Measurements from ENCODE around the gene NLGN2.

The NLGN2 gene

DNA sequence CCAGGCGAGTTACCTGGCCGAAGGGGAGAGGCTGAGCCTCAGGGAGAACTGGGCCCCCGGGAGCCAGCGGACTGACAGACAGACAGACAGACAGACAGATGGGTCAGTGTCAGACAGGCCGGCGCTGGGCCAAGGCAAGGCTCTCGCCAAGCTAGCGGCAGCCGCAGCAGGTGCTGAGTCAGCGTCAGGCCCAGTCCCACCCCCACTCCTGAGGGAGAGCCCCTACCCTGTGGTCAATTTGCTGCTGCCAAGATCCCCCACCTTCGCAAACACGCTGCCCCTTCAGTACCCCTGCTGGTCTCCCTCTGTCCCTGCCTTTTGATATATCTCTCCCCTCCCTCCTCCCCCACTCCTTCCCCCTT, 33.2 kb downstream of the NLGN2 start:
- DNase-seq, result peak; percentile 65 to 73
- TF ChIP-seq GATA1 (IDR thresholded peaks at IDR 0.05; ENCODE audit: low read depth, low read length) (no peak), POLR2A (IDR thresholded peaks at IDR 0.05; ENCODE audit: low read length) (no peak)

DNA sequence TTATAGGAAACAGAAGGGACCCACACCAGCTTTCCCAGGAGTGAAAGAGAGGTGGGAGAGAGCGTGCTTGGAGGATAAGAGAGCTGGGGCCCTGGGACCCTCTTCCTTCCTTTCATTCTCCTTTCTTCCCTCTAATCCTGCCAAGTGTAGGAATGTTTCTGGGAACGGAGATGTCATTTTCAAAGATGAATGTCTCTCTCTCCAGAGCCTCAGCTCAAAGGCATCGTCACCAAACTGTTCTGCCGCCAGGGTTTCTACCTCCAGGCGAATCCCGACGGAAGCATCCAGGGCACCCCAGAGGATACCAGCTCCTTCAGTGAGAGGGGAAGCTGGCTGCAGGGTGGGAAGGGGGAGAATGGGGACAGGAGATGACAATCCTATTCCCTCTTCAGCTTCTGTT, 33.6 kb downstream of the NLGN2 start:
- no peak for TF ChIP-seq GATA1 (IDR thresholded peaks at IDR 0.05; ENCODE audit: low read depth, low read length)
- TF ChIP-seq POLR2A (IDR thresholded peaks at IDR 0.05; ENCODE audit: low read length), result no peak
- DNase-seq, result no peak

DNA sequence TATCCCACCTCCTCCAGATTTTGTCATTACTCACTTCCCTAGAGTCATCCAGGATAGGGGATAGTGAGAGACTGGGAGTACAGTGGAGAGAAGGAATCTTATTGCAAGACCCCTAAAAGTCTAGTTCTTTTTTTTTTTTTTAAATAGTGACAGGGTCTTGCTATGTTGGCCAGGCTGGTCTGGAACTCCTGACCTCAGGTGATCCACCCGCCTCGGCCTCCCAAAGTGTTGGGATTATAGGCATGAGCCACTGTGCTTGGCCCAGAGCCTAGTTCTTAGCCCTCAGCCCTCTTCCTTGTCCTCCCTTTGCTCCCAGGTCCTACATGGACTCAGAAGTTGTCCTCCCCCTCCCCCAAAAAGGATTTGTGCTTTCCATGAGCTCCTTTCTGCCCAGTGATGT, 34.5 kb downstream of the NLGN2 start:
- TF ChIP-seq POLR2A (IDR thresholded peaks at IDR 0.05; ENCODE audit: low read length) (no peak), GATA1 (IDR thresholded peaks at IDR 0.05; ENCODE audit: low read depth, low read length) (no peak)
- DNase-seq, result no peak

DNA sequence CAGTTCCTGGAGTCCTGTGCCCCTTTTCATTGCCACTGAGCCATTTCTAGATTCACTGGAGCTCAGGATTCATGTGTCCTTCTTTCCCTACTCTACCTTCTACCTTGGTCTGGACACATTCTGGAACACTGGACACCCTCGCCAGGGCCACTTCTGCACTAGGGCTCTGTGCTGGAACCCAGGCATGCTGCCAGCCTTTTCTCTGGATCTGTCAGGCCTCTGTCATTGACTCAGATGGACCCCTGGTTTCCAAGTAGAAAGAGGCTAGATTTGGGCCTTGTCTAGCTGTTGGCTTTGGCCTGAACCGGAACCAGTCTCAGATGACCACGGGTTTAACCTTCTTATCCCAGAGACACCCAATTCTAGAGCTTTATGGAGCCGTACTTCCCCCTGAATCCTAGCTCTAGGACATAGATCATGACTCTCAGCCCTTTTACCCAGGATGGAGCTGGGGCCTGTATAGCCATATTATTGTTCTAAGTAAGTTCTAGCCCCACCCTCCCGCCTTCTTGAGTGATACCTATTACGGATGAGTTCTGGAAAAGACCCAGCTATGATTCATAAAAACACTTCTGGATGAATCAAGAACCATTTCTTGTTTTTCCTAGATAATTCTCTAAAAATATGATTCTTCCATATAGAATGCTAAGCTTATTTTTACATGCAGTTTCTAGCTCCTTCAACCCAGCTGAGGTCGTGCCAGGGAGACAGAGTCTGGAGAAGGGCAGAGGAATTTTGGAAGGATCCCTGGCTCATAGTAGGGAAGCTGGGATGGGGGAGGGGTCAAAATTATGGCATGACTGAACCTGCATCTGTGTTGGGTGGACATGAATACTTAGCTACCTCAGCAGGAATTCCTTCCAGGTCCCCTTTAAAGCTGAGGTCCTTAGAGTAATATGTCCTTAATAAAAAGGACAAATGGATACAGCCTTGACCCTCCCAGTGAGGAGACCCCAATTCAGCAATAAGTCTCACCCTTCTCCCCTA, 36.1 kb downstream of the NLGN2 start:
- TF ChIP-seq GATA1 (IDR thresholded peaks at IDR 0.05; ENCODE audit: low read depth, low read length) (no peak), POLR2A (IDR thresholded peaks at IDR 0.05; ENCODE audit: low read length) (no peak)
- no peak for DNase-seq

DNA sequence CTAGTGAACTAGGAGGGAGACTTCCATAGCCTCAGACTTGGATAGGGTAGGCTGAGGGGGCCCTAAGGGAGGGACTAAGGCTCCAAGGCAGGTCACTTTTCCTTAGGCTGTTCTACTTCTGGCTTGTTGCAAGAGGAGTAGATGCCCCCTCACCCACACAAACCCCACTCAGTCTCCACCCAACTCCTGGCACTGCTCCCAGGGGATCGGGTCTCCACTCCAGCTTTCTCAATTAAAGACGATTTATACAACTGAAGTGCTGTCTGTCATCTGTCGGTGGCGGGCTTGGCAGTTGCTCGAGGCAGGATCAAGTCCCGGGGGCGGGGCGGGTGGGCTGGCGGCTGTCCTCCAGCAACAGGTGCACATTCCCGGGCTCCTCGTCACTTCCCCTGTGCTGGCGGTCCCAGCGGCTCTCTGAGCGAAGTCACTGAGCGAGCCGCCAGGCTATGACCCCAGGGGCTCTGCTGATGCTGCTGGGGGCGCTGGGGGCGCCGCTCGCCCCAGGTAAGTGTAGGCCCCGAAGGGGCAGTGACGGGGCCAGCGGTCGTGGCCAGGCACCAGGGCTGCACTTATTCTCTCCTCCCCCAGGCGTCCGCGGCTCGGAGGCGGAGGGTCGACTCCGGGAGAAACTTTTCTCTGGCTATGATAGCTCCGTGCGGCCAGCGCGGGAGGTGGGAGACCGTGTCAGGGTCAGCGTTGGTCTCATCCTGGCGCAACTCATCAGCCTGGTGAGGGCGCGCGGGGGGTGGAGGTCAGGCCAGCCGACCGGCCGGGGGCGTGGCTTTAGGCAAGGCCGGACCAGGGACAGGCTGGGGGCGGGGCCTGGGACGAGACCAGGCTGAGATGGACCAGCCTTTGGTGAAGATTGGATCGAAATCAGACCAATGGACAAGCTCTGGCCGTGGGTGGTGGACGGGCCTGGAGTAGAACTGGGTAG, 37.3 kb downstream of the NLGN2 start, which contains the start of gene CHRNB1:
CHRNB1 (plus strand) TSS at position 380 of the 937 bp plus-strand sequence; CDS start at position 447, 67 bp downstream.
- TF ChIP-seq POLR2A (IDR thresholded peaks at IDR 0.05; ENCODE audit: low read length) (no peak), GATA1 (IDR thresholded peaks at IDR 0.05; ENCODE audit: low read depth, low read length) (no peak)
- peak; percentile 74 to 75 for DNase-seq

DNA sequence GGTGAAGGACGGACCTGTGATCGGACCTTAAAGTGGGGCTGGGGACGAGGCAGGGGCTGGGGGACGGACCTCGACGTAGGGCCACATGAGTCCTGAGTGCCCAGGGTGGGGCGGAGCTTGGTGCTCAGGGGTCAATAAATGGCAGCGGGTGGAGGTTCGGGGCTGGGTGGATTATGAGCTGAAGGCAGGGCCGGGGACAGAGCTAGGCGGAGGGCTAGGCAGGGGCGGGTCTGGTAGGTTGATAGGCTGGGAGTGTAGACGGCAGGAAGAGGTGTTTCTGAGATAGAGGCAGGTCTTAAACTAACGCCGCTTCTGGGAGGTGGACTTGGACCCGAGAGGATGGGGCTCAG, 37.9 kb downstream of the NLGN2 start:
- DNase-seq, result peak; percentile 63 to 65
- no peak for TF ChIP-seq GATA1 (IDR thresholded peaks at IDR 0.05; ENCODE audit: low read depth, low read length)
- TF ChIP-seq POLR2A (IDR thresholded peaks at IDR 0.05; ENCODE audit: low read length), result no peak

- TF ChIP-seq GATA1 (IDR thresholded peaks at IDR 0.05; ENCODE audit: low read depth, low read length) (no peak), POLR2A (IDR thresholded peaks at IDR 0.05; ENCODE audit: low read length) (no peak)
- DNase-seq, result no peak
These were observed 40.8 kb downstream of the NLGN2 start for GRCh38 chr17:7448461-7448860.

DNA sequence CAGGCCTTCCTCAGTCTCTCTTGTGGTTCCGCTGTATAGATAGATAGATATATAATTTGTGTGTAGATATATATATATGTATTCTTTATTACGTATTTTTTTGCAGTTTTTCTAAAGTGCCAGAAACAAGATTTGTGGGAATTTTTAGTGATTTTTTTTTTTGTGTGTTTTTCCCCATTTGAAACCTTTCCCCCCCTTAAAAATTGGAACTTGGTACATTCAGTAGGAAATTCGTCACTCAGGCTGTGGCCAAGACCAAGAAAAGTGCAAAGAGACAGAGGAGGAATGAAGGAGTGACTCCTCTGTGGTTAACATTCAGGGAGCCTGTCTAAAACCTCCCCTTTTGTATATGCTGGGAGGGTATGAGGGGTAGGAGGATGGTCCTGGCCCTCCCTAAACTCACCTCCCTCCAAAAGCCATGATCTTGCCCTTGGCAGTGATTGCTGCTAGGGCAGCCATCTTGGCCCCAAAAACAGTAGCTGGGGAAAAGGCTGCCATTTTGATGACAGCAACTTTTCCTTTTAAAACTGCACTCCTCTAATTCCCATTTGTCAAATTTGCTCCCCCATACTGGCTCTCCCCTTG, 52.4 kb downstream of the NLGN2 start:
- DNase-seq, result no peak
- TF ChIP-seq POLR2A (IDR thresholded peaks at IDR 0.05; ENCODE audit: low read length) (no peak), GATA1 (IDR thresholded peaks at IDR 0.05; ENCODE audit: low read depth, low read length) (no peak)

DNA sequence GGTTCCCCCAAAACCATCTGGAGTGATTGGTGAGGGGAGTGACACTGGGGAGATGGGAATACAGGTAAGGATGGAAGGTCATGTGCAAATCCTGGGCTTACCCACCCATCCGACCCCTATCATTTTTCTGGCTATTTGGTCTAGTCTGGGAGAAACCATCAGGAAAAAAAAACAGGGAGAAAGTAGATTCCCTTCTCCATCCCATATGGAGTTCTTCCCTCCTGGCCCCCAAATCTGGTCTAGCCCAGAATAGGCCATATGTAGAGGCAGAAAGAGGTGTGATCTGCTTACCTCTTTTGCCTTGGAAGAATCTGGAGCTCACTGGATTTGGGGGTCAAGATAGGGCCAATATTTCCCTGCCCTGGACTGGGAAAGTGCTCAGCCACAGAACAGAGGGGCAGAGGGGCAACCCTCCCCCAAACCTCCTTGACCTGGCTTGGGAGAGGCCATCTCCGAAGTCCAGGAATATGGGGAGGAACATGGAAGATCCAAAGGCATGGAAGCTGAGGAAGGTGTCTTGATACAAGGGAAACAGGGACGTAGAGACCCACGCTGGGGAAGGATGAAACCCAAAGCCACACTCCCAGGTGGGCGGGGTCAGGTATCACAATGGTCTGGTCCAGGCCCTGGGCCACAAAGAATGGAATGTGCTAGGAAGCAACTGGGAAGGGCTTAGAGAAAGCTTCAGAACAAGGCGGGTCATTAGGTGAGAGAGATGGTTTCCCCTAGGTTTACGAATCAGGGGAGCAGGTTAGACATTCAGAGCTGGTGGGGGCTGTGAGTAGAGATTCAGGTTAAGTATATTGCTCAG, 53.4 kb downstream of the NLGN2 start:
- TF ChIP-seq GATA1 (IDR thresholded peaks at IDR 0.05; ENCODE audit: low read depth, low read length) (no peak), POLR2A (IDR thresholded peaks at IDR 0.05; ENCODE audit: low read length) (no peak)
- no peak for DNase-seq

DNA sequence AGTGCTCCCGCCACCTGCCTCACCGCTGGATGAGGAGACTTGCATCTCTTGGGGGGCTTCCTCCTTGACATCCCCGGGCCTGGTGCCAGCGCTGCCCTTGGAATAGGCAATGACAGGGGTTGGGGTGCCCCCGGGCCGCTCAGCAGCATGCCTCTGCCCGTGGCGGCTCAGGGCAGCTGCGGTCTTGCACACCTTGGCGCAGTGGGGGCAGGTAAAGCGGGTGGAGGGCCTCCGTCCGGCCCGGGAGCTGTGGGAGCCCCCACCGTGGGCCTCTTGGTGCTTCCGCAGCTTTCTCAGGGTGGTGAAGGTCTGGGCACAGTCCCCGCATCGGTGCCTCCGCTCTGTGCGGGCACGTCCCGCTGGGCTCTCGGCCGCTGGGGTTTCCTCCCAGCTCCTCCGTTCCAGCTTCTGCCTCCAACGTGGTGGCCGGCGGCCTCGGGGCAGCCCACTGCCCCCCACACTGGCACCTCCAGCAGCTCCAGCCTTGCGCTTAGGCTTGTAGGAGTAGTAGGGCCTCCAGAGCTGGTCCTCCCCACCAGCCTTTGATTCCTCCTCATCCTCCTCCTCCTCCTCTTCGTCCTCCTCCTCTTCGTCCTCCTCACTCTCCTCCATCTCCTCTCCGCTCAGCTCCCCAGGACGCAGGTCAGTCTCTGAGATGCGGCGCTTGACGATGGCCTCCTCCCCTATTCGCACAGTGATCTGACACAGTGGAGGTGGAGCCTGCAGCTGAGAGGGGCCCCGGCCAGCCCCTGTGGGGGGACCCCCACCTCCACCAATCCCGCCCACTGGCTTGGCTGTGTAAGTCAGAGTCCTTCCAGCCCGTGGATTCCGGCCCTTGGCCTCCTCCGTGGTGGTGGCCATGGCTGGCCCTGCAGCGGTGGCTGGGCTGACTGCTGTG, 55.1 kb downstream of the NLGN2 start:
- DNase-seq, result no peak
- TF ChIP-seq POLR2A (IDR thresholded peaks at IDR 0.05; ENCODE audit: low read length) (no peak), GATA1 (IDR thresholded peaks at IDR 0.05; ENCODE audit: low read depth, low read length) (no peak)

GRCh38 chr17:7463372-7463846, 55.8 kb downstream of the NLGN2 start:
- TF ChIP-seq GATA1 (IDR thresholded peaks at IDR 0.05; ENCODE audit: low read depth, low read length) (no peak), POLR2A (IDR thresholded peaks at IDR 0.05; ENCODE audit: low read length) (no peak)
- DNase-seq, result no peak

DNA sequence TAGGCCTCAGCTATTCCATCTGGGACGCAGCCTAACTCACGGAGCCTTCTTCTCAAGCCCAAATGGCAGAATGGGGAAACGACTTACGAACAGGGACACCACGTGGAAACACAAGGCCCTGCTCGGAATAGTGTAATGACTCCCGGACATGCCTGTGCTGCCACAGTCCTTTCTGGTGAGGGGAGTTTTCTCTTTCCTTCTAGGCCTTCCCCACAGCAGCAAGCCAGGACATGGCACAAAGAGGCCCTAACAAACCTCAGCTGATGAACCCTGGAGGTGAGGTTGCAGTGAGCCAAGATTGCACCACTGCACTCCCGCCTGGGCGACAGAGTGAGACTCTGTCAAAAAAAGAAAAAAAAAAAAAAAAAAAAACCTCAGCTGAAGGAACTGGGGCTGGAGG, 56.4 kb downstream of the NLGN2 start:
- TF ChIP-seq GATA1 (IDR thresholded peaks at IDR 0.05; ENCODE audit: low read depth, low read length), result no peak
- TF ChIP-seq POLR2A (IDR thresholded peaks at IDR 0.05; ENCODE audit: low read length), result no peak
- DNase-seq, result no peak

Measured in erythroblast (primary cell).